Measurements from ENCODE around the gene CTNNBL1.
"Not testable (repeated sequence)": the region's sequence is repeated elsewhere in the genome, so short reads cannot be mapped to it uniquely, and the experiment has no call there.

CTNNBL1 gene

GRCh38 chr20:37693635-37694626 is at the start of gene CTNNBL1:
CTNNBL1 (plus strand) TSS chr20:37694030; CDS start chr20:37694123, 93 bp downstream.
- DNase-seq = peak; percentile 84

- no peak for DNase-seq
These were observed 49.2 kb upstream of the CTNNBL1 start for GRCh38 chr20:37644605-37645004.

GRCh38 chr20:37647946-37648345 is 45.9 kb upstream of the CTNNBL1 start:
- no peak for DNase-seq

- DNase-seq = no peak
These were observed 44.8 kb upstream of the CTNNBL1 start for GRCh38 chr20:37649017-37649416.

GRCh38 chr20:37649676-37650370 is 44.0 kb upstream of the CTNNBL1 start:
- DNase-seq = no peak

- DNase-seq = no peak
These were observed 43.2 kb upstream of the CTNNBL1 start for GRCh38 chr20:37650661-37651060.

- peak; percentile 42 for DNase-seq
These were observed 41.9 kb upstream of the CTNNBL1 start for GRCh38 chr20:37651932-37652331.

GRCh38 chr20:37656945-37657344 is 36.9 kb upstream of the CTNNBL1 start:
- DNase-seq = no peak

- no peak for DNase-seq
These were observed 35.7 kb upstream of the CTNNBL1 start for GRCh38 chr20:37657924-37658804.

- no peak for DNase-seq
These were observed 32.3 kb upstream of the CTNNBL1 start for GRCh38 chr20:37661519-37661918.

GRCh38 chr20:37662308-37662707 is 31.5 kb upstream of the CTNNBL1 start:
- no peak for DNase-seq

GRCh38 chr20:37664595-37664994 is 29.2 kb upstream of the CTNNBL1 start:
- not testable (repeated sequence) for DNase-seq

- no peak for DNase-seq
These were observed 25.7 kb upstream of the CTNNBL1 start for GRCh38 chr20:37668166-37668565.

- no peak for DNase-seq
These were observed 24.6 kb upstream of the CTNNBL1 start for GRCh38 chr20:37669062-37669772.

- no peak for DNase-seq
These were observed 24.0 kb upstream of the CTNNBL1 start for GRCh38 chr20:37669773-37670236.

GRCh38 chr20:37670351-37670791 is 23.5 kb upstream of the CTNNBL1 start:
- DNase-seq = peak; percentile 48

- DNase-seq = no peak
These were observed 21.7 kb upstream of the CTNNBL1 start for GRCh38 chr20:37672143-37672542.

GRCh38 chr20:37673444-37673843 is 20.4 kb upstream of the CTNNBL1 start:
- DNase-seq = no peak

GRCh38 chr20:37676440-37676839 is 17.4 kb upstream of the CTNNBL1 start:
- DNase-seq = no peak

GRCh38 chr20:37677969-37678861 is 15.6 kb upstream of the CTNNBL1 start:
- DNase-seq = no peak

- DNase-seq = not testable (repeated sequence)
These were observed 14.1 kb upstream of the CTNNBL1 start for GRCh38 chr20:37679751-37680150.

All from NCI-H1694 treated with DMSO at 0.1 percent for 48 hours (cell line).